NCI-H524 (cell line): ENCODE measurements around the gene BCL2L1.
A peak's percentile ranks its signal among the peaks of the same experiment; 100 is the strongest.
"Not testable (repeated sequence)": the region's sequence is repeated elsewhere in the genome, so short reads cannot be mapped to it uniquely, and the experiment has no call there.

ENCODE experiments used
- DNase-seq, 2 experiments: peaks; one replicate each; lab custom pipeline; 2025; lab: John Stamatoyannopoulos, UW

The BCL2L1 gene

GRCh38 chr20:31674895-31675827 lies 47.5 kb downstream of the BCL2L1 start:
- no peak for DNase-seq

- DNase-seq = no peak
Measured at GRCh38 chr20:31673943-31674463, 48.7 kb downstream of the BCL2L1 start.

- no peak for DNase-seq
Measured at GRCh38 chr20:31673435-31673834, 49.2 kb downstream of the BCL2L1 start.

- no peak for DNase-seq
Measured at GRCh38 chr20:31671324-31671723, 51.3 kb downstream of the BCL2L1 start.

- DNase-seq = no peak
Measured at GRCh38 chr20:31670371-31671228, 52.1 kb downstream of the BCL2L1 start.

GRCh38 chr20:31669876-31670275 lies 52.8 kb downstream of the BCL2L1 start:
- no peak for DNase-seq

- not testable (repeated sequence) for DNase-seq
Measured at GRCh38 chr20:31668944-31669343, 53.7 kb downstream of the BCL2L1 start.

- no peak for DNase-seq
Measured at GRCh38 chr20:31667315-31668285, 55.1 kb downstream of the BCL2L1 start.

- DNase-seq = no peak
Measured at GRCh38 chr20:31666258-31667042, 56.2 kb downstream of the BCL2L1 start.

GRCh38 chr20:31665753-31666152 lies 56.9 kb downstream of the BCL2L1 start:
- no peak for DNase-seq

- no peak for DNase-seq
Measured at GRCh38 chr20:31664696-31665354, 57.8 kb downstream of the BCL2L1 start.

- DNase-seq = no peak
Measured at GRCh38 chr20:31663838-31664695, 58.6 kb downstream of the BCL2L1 start.

GRCh38 chr20:31663524-31663837 lies 59.2 kb downstream of the BCL2L1 start:
- no peak for DNase-seq

- DNase-seq = no peak
Measured at GRCh38 chr20:31662372-31662854, 60.3 kb downstream of the BCL2L1 start.

GRCh38 chr20:31661625-31662371 lies 60.9 kb downstream of the BCL2L1 start:
- DNase-seq = peak; percentile 65 to 86

- DNase-seq = no peak
Measured at GRCh38 chr20:31654534-31654933, 68.1 kb downstream of the BCL2L1 start.

- DNase-seq = no peak
Measured at GRCh38 chr20:31653561-31653960, 69.1 kb downstream of the BCL2L1 start.

- no peak for DNase-seq
Measured at GRCh38 chr20:31652917-31653396, 69.7 kb downstream of the BCL2L1 start.
